Stimulated activated CD4-positive, alpha-beta T cell treated with anti-CD3 and anti-CD28 coated beads, Interleukin-1b, Interleukin-23, amount 100 ng/mL, for 1 hour (primary cell): Measurements from ENCODE around the gene MYG1.
A peak's percentile ranks its signal among the peaks of the same experiment; 100 is the strongest.
"Not testable (repeated sequence)": the region's sequence is repeated elsewhere in the genome, so short reads cannot be mapped to it uniquely, and the experiment has no call there.

ENCODE experiments used
- DNase-seq, 2 donors: peaks; one replicate each; pipeline ENCODE4 v3.0.0-alpha.2; 2020; ENCODE audit warnings: low read depth in 2 of 2

Gene MYG1

DNA sequence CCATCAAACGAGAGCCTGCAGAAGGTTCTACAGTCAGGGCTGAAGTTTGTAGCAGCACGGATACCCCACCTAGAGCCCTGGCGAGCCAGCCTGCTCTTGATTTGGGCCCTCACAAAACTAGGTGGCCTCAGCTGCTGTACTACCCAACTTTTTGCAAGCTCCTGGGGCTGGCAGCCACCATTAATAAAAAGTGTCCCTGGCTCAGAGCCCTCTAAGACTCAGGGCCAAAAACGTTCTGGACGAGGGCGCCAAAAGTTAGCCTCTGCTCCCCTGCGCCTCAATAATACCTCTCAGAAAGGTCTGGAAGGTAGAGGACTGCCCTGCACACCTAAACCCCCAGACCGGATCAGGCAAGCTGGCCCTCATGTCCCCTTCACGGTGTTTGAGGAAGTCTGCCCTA lies 13.0 kb upstream of the MYG1 start:
- no peak for DNase-seq

DNA sequence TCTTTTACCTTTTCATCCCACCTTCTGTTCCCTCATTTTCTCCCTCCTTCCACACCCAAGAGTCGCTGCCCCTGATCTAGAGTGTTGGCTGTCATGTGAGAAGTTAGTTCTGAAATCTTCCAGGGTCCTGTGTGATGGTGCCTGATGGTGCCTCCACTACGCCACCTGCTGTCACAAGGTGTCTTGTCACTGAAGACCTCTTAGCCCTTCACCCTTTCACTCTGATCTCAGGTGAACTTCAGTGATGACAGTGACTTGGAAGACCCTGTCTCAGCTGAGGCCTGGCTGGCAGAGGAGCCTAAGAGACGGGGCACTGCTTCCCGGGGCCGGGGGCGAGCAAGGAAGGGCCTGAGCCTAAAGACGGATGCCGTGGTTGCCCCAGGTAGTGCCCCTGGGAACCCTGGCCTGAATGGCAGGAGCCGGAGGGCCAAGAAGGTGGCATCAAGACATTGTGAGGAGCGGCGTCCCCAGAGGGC lies 11.7 kb upstream of the MYG1 start:
- DNase-seq = peak; percentile 34 to 55

DNA sequence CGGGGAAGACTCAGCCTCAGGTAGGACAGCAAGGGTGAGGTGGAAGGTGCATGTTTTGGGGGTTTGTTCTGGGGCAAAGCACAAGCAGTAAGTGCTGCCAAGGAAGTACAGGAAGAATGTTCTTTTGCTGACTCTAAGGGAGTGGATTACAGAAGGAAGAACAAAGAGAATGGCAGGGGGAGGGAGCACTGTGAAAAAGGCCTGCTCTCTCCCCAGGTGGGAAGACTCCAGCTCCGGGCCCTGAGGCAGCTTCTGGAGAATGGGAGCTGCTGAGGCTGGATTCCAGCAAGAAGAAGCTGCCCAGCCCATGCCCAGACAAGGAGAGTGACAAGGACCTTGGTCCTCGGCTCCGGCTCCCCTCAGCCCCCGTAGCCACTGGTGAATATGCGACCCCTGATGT lies 11.2 kb upstream of the MYG1 start:
- DNase-seq = no peak

DNA sequence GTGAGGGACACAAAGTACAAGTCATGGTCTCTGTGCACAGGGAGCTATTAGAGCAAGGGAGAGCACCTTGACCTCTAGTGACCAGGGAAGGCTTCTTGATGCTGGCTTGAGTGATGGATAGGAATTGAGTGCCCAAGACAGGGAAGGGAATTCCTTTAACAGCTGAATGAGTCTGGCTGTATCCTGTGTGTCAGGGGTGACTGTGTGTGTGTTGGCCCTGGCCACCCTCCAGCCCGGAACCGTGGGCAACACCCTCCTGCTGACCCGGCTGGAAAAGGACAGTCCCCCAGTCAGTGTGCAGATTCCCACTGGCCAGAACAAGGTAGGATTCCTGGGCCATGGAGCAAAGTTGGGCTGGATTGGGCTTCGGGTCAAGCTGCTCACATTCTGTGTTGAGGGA lies 9.6 kb upstream of the MYG1 start:
- DNase-seq = no peak

DNA sequence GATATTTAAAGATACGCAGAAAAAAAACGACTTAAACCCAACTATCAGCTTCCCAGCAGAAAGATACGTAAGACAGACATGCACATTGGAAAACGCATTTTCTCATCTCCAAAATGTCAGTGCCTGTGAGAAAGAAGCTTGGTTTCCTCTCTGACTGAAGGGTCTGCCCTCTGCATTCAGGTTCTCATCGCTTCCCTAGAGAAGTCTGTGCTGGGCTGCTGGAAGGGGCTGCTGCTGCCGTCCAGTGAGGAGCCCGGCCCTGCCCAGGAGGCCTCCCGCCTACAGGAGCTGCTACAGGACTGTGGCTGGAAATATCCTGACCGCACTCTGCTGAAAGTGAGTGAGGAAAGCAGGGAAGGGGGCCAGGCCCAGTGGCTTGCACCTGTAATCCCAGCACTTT lies 8.8 kb upstream of the MYG1 start:
- DNase-seq = no peak

DNA sequence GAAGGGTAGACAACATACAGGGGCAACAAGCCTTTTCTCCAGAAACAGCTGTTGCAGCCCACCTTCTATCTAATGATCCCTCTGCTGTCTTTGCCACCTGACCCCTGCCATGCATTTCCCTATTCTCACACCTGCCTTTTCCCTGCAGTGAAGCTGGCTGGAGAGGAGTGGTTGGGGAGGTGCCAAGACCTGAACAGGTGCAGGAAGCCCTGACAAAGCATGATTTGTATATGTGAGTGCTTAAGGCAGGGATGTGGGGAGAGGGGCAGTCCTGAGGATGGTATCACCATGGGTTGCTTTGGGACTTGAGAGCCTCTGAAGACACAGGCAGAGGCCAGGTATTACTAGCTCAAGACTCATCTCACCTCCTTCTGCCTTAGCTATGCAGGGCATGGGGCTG lies 7.1 kb upstream of the MYG1 start:
- no peak for DNase-seq

DNA sequence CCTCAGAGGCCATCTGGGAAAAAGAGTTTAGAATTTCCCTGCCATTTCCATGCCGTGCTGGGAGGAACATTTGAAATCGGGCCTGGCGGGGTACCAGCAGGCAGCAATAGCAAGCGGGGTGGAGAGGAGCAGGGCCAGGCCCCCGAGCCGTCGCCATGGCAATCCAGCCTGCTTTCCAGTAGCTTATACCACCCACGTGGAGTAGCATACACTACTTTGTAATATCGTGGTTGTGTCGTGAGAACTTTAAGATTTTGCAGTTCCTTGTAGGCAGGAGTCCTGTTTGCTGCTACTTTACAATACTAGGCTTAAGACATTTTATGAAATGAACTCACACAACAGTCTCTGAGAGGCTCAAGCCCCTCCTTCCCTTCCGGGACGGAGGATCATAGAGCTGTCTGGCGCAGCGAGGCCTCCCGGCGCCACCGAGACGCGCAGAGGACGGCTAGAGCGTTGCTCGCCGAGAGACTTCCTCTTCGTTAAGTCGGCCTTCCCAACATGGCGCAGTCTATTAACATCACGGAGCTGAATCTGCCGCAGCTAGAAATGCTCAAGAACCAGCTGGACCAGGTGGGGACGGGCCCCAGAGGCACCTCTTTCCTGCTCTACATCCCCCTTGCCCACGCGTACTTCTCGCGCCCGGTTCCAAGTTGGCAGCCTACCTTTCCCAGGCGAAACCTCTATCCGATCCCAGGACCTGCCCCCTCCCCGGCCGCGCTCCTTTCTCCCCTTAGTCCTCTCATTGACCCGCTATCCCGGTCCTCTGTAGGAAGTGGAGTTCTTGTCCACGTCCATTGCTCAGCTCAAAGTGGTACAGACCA lies 4.2 kb upstream of the MYG1 start, which contains the start of gene PFDN5:
TSS of gene PFDN5 (plus strand) at position 473 of the 821 bp plus-strand sequence. CDS start at position 499, 26 bp downstream.
- peak; percentile 64 to 71 for DNase-seq

DNA sequence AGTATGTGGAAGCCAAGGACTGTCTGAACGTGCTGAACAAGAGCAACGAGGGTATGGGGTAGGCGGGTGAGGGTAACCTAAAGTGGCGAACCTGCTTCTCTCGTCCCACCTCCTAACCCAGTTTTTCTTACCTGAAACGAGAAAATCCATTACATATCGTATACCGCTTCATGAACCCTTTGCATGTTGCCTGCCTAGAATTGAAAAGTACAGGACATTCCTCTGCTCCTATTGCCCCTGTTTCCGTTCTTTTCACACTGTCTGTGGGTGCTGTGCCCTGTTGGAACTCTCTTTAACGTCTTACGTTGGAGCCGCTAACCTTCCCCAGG lies 3.6 kb upstream of the MYG1 start:
- no peak for DNase-seq

DNA sequence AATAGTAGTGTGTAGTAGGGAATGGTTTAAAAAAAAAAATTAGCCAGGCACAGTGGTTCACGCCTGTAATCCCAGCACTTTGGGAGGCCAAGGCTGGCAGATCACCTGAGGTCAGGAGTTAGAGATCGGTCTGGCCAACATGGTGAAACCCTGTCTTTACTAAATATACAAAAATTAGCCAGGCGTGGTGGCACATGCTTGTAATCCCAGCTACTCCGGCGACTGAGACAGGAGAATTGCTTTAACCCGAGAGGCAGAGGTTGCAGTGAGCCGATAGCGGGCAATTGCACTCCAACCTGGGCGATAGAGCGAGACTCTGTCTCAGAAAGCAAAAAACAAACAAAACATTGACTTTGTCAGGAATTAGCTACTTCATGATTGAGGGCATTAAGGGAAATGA lies 2.4 kb upstream of the MYG1 start:
- DNase-seq = not testable (repeated sequence)

DNA sequence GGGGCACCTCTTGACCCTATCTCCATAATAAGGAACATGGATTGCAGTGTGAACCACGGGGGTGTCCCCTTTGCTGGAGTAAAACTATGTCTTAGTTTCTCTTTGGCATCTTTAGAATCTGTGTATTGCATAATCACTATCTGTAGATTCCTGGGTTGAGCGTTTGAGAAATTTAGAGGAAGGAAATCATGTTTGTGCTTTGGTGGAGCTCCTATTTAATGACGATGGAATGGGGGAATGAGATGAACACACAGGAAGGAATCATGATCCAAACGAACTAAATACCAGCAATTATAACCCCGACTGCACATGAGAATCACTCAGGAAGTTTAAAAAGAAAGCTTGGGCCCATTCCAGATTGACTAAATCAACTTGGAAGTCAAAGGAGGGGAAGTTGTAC lies 1.3 kb upstream of the MYG1 start:
- DNase-seq = no peak

DNA sequence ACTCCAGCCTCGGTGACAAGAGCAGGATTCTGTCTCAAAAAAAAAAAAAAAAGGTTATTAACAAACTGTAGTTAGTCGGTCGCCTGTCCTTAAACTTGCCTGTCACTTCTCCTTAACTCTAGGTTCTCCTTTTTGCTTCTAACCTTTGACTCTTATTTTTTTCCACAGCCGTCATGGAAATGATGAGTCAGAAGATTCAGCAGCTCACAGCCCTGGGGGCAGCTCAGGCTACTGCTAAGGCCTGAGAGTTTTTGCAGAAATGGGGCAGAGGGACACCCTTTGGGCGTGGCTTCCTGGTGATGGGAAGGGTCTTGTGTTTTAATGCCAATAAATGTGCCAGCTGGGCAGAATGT lies 418 bp upstream of the MYG1 start:
- DNase-seq = no peak

DNA sequence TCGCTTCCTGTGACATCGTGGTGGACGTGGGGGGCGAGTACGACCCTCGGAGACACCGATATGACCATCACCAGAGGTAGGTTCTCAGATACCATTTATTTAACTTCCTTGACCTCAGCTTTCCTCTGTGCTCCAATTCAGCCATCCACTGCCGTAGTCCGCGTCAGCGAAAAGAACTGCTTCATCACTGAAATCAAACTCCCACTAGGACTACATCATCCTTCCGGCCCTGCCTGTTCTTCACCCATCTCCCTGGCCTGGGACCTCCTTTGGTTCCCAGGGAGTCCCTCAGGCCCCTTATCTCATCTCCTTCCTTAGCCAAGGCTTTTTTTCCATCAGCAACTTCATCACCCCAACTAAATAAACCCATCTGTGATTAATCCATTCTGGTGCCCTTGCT lies 692 bp downstream of the MYG1 start:
- DNase-seq = no peak

DNA sequence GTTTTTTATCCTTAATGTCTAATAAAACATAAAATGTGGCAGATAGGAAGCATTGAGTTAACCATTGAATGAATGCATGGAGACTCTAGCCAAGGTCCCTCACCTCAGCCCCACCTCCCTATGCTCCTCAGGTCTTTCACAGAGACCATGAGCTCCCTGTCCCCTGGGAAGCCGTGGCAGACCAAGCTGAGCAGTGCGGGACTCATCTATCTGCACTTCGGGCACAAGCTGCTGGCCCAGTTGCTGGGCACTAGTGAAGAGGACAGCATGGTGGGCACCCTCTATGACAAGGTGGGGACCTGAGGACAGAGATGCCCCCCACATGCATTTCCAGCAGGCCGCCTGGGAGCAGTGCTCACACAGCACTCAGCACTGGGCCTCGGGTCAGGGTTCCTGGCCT lies 3.4 kb downstream of the MYG1 start:
- no peak for DNase-seq

DNA sequence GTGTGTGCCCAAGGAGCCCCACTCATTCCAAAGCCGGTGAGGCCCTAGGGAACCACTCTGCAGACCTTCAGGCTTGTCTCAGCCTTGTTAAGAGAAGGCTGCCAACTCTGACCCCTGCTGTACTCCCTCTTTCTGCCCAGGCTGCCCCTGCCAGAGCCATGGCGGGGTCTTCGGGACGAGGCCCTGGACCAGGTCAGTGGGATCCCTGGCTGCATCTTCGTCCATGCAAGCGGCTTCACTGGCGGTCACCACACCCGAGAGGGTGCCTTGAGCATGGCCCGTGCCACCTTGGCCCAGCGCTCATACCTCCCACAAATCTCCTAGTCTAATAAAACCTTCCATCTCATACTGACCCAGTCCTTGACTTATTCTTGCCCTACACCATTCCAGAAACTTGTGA lies 7.3 kb downstream of the MYG1 start:
- DNase-seq = no peak

DNA sequence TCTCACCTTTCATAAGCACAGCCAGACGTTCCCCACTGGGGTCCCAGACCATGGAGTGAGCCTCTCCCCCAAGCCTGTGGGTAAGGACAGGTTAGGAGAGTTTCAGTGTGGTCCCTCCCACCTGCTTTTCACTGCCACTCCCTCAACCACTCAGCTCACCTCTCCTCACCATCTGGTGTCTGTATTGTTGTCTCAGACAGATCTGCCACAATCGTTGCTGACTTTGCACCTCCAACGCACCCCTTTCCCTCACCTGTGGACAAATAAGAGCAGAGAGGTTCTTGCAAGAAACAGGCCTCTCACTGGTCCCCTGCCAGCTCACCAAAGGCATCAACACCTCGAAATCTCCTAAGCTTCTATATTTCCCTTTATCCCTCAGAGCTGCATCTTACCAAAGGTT lies 8.8 kb downstream of the MYG1 start:
- no peak for DNase-seq

DNA sequence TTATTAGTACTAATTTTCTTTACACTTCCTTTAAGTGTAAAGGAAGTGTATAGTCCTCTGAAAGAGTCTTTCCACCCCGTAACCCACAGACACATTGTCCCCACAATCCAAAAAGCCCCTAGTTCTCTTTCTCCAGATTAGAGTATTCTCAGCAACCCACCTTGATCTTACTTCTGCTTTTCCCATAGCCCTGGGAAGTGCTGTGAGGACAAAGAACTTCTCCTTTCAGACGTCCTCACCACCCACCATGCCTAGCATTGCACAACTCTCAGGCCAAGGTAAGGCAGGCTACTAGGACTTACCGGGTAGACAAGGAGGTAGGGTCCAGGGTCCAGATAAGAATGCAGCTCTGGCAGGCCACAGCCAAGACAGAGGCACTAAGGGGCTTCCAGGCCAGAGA lies 14.5 kb downstream of the MYG1 start:
- DNase-seq = no peak

DNA sequence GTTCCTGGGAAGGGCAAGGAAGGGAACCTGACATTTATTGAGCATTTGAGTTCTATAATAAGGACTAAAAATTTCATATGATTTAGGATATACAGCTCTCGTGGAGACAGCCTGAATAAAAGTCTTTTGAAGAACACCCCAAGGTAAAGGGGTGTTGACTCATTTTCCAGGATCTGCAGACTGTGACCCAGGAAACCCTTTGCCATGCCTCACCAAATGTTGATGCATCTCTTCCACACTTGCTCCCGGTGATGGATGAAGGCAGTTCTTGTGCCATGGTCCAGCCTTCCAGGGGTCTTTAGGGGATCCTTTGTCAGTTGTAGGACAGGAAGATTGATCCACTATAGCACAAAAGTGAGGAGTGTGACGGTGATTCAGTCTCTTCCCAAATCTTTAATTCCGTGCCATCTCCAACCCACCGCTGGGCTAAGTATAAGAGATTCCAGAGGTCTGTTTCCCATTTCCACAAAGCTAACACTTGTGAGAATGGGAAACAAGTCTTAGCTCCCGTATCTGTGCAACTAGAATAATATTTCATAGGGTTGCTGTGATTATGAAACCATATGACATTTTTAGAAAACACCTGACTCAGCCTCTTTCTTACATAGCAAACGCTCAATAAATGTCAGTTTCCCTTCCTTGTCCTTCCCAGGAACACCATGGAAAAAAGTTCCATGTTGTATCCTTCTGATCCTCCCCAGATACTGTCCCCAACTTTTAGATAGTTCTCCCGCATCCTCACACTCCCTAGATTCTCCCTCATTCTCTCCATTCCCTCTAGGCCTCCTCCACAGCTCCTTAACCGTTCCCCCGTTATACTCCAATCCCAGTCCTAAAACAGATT lies 21.1 kb downstream of the MYG1 start:
- DNase-seq = no peak

DNA sequence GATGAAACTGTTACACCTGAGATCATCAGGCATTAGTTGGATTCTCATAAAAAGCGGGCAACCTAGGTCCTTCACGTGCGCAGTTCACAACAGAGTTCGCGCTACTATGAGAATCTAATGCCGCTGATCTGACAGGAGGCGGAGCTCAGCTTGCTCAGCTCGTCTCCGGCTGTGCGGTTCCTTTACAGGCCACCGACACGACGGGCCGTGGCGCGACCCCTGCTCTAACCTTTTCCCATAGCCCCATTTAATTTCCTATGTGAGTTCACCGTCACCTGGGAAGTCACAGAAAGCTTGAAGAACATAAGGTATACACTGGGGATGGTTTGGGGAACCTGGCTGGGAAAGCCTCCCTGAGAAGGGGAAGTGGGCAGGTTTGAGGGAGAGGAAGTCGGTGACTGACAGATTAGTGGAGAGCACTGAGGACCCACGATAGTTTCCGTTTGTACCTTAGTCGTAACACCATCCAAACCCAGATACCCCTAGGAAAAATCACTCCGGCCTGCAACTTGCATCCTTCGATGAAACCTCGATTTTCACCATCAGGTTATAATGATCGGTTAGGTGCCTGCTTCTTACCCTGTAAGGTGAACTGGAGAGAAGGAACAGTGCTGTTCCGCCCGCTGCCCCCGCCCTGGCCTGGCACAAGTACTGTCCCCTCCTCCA lies 24.8 kb downstream of the MYG1 start:
- no peak for DNase-seq

DNA sequence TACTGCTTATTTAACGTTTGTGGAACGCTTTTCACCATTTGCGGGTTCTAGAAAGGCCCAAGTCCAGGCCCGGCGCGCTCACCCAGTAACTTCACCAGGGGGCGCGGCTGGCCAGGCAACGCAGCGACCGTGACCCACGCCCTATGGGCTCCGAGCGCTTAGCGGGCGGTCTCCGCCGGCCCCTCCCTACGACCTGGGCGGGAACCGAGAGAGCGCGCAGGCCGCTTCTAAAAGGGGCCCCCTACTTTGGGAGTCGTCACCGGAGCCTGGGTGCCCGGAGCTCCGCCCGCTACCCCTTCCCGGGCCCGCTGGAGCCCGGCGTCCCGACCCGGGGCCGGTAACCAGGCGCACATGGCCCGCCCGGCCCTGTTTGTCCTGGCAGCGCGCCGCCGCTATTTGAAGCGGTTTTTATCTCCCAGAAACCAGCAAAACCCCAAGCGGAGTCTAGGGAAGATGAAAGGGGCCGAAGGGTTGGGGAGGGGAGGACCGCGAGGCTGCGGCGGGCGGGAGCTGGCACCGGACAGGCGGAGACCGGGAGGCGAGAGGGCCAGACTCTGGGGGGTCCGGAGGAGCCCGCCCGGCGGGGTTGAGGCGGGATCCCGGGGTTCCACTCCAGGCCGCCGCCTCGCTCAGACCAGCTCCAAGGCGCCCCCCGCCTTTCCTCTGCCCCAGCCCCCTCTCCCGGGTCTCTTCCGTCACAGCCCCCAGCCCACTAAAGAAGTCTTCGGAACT lies 25.4 kb downstream of the MYG1 start:
- DNase-seq = peak; percentile 59 to 66

DNA sequence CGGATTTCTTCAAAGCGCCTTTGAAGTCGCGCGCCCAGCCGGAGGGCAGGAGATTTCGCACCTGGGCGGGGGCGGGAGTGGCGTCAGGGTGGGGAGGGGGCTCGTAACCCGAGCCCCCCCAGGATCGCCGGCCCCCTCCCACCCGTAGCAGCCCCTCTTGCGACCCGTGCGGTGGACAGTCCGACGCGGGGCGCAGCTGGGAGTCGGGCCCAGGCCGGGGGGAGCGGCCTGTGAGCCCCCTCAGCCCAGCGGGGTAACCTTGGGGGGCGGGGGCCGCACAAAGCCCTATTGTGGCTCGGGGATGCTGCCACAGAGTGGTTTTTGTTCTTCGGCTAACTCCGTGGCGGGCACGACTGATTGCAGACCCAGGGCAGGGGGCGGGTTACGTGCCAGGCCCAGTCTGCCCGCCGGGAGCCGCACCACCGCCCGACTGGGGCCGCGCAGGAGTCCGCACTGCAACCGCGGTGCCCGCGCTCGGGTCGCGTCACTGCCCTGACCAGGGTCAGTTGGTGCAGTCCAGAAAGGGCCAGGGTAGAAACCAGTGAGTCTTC lies 26.1 kb downstream of the MYG1 start:
- no peak for DNase-seq

DNA sequence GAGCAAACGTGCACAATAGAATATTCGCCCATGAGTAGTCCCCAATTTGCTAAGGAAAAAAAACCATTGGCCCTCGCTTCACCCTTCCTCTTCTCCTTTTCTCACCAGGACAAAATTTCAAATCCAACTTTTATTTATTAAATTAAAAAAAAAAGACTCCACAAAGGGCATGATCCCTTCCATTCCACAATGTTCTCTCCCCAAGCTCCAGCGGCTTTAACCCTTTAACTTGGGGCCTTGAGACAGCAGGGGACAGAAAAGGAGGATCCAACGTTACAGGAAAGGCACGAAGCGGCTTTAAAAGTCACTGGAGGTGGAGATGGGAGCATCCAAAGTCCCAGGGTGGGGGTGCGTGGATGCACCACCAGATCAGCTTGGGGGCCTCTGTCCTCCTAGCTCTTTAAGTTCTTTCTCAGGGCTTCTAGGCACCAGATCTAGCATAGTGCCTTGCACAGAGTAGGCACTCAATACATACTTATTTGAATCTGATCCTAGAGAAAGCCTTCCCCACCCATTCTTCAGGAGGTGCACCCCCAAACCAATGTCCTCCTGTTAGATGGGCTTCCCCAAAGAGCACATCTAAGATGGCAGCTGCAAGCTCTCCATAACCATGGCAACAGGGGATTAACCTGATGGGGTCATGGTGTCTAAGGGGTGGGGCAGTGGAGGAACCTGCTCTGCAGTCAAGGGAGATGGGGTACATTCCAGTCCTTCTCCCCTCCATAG lies 27.1 kb downstream of the MYG1 start:
- DNase-seq = no peak
